NCI-H2081 treated with DMSO at 0.1 percent for 48 hours (cell line): ENCODE results near the gene CHRNA4.
"Not testable (repeated sequence)": the region's sequence is repeated elsewhere in the genome, so short reads cannot be mapped to it uniquely, and the experiment has no call there.

ENCODE experiments used
- DNase-seq: peaks from one replicate; lab custom pipeline; 2025; lab: John Stamatoyannopoulos, UW

Gene CHRNA4

DNA sequence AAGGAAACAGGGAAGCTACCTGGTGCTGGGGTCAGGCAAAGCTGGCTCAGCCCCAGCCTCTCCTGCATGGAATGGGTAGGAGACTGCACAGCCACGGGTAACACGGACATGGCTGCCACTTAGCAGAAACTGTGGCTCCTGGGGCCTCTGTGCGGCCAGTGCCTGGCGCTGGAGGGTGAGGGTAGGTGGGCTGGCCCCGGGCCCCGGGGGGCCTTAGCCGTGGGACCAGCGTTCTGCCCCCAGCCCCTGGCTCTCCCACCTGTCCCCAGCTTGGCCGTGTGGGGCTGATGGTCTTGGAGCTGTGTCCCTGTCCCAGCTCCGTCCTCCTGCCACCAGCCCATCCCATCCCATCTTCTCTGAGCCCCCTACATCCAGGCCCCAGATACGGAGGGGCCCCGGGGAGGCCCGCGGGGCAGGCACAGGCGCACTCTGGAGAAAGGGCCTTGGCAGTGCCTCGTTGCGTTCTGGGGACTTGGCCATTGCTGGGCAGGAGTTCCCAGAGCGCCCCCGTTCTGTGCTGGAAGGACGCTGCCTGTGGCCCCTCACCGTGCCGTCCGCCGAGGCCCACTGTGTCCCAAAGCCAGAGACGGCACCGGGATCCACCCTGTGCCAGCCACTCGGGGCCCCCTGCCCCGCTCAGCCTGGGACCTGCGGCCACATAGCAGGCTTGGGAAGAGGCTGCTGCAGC lies 12.2 kb downstream of the CHRNA4 start:
- no peak for DNase-seq

DNA sequence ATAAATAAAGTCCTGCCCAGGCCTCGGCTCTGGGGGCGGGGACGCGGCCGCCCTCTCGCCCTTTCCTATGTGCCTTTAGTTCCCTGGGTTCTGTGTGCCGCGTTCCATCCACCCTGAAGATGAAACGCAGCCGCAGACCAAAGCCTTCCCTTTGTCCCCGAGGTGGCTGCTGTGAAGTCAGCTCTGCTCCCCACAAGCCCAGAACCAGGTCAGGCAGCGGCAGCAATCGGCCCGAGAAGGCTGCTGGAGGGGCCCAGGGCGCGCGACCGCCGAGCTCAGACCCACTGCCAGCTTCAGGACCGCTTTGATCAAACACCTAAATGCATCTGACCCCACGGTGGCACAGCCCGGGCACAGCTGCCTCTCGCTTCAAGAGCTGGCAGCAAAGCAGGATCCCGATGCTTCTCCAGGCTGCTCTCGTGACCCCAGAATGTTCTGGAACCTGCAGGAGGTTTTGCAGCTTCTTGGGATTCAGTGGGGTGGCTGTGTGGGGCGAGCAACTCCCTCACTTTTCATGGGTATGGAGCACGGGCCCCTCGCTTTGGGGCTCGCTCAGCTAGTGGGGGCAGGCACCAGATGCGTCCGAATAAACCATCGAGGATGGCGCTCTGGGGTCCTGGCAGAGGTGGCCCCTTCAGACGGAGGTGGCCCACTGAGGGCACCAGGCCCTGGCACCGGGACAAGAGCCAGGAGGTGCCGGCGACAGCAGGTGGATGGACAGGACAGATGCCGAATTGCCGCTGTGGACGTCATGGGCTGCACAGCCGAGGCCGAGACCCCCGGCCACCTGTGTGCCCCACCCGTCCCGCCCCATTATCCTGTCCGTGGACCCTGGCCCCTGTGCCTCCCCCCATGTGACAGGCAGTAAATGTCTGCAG lies 13.0 kb downstream of the CHRNA4 start:
- DNase-seq: no peak

DNA sequence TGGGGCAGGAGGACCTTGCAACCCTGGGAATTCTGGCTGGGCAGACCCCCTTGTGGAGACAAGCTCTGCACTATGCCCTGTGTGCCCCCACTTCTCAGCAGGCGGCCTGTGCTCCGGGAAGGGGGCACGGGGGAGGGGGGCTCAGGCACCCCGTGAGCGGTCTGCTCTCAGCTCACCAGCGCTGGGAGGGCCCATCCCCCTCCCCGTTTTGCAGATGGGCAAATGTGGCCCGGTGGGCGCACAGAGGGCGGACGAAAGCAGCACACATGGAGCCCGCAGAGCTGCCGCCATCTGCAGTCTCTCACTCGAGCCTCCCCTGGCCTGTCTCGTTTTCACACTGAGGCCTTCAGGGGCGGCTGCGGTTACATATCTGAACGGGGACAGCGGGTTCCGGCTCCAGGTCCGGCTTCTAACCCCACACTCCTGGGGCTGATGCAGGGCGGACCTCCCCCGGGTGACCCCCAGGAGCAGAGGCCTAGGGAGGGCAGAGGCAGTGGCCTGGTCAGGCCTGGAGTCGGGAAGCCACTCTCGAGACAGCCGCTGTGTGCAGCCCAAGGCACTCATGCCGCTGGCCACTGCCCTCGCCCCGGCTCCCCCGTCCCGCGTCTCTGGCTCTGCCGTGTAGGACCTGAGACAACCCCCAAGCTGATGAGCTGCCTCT lies 13.9 kb downstream of the CHRNA4 start:
- no peak for DNase-seq

DNA sequence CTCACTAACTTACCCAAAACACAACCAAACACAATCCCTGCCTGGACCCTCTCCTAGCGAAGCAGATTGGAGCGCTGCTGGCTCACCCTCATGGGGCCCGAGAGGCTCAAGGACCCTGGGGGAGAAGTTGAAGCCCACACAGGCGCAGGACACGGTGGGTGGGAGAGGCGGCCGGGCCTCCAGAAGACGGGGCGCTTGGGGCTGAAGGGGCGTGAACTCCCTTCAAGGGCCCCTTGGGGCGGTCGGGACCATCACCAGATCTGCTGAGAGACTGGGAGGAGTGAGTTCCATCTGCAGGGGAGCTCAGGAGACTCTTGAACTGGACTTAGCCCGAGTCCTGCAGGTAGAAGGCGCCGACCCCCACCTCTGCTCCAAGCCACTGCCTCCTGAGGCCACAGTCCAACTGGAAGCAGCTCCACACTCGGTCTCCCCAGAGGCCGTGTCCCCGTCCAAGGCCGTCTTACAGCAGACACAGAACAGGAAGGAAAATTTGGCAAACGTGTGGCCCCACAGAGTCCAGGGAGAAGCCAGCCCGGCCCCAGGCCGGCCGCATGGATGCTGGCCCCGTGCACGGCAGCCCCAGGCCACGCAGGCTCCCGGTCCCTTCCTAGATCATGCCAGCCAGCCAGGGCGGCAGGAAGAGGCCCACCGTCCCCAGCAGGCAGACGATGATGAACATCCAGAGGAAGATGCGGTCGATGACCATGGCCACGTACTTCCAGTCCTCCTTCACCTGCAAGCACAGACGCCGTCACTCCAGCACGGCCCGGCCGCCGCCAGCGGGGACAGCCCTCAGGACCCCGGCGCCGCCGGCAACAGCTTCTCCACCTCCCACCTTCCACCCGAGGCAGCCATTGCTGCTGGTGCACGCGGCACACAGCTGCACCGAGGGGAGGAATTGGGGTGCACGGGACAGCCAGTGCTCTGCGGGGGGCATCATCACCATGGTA lies 14.7 kb downstream of the CHRNA4 start:
- no peak for DNase-seq

DNA sequence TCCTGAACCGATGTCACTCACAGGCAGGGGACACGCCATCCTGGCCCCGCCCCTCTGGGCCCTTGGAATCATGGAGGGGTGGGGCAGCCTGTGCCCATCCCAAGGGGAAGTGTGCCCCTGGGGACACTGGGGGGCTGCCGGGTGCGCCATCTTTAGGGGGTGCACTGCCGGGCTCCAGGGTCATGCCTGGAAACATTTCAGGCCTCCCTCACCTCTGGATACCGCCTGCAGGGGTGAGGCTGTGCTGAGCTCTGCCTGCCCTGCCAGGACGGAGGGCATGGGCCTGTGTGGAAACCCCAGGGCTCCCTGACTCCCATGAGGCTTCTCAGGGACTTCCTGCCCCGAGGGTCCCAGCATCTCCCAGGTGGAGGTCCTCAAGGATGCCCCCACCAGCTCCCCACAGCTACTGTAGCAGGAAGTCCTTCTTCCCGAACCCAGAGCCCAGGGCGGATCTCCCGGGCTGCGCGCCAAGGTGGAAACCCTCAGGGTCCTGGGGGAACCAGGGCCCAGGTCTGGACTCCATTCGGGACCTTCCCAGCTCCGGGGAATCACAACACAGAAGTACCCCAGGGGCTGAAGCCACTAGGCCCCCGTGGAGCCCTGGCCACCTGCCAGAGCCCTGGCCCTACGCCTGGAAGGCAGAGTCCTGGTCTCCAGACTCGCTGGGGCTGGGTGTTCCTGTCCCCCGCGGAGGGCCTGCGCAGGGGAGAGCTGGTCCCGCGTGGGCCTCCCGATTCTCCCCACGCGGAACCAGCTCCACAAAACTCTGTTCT lies 15.6 kb downstream of the CHRNA4 start:
- DNase-seq: no peak

DNA sequence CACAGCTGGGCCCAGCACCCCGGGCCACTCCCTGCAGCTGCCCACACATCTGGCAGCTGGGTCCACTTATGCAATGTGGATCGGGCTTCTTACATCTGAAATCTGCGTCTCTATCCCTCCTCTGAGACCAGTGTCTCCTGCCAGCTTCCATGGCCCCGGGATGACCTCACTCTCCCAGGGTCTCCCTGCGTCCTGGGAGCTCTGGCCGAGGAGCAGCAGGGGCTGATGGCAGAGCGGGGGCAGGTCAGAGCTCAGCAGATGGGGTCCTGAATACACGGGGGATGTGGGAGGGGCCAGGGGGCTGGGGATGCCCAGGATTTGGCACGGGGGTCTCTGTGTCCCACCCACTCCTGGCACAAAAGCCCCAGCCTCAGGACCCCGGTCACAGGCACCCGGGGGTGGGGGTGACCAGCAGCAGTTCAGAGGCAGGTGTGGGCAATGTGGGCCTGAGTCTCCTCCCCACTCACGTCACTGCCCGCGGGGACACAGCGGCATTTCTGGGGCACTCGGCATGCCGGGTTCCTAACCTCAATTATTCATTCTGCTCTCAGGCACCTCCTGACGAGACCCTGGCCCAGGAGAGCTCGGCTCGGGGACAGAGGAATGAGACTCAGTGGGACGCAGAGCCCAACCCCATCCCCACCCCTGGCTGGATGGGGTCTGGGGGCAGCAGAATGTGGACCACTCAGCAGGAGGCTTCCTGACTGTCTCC lies 16.4 kb downstream of the CHRNA4 start:
- no peak for DNase-seq

DNA sequence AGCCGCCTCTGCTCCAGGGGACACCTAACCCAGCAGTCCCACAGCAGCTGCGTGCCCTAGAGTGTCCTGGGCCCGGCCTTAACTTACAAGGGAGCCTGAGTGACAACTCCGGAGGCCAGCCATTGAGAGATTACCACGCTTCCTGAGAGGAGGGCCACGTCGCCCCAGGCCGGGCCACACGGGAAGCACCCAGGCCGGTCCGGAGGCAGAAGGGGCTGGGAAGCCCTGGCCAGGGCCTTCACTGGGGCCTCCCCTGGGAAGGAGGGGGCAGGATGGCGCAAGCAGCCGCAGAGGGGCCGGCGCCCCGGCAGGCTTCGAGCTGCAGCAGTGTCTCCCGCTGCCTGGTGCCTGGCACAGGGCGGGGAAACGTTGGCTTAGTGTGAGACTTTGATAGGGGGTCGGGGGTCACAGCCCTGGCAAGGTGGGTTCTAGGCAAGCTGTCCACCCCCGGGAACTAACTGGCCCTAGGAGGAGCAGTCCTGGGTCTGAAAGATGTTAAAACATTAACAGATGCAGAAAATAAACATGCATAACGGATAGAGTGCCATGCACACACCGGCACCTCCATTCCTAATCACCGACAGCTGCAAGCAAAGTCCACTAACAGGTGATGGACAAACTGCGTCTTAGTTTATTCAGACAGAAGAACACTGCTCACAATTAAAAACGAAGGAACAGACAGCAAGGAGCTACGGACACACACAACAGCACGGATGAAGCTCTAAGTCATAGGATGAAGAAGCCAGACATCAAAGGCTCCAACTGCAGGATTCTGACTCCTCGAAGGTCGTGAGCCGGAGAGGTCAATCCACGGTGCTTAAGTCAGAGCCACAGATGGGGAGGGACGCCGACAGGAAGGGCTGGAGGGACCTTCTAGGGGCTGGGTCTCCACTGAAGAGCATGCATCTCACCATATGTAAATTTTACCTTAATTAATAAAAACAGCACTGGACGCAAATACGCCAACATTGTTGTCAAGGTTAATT lies 17.4 kb downstream of the CHRNA4 start:
- no peak for DNase-seq

DNA sequence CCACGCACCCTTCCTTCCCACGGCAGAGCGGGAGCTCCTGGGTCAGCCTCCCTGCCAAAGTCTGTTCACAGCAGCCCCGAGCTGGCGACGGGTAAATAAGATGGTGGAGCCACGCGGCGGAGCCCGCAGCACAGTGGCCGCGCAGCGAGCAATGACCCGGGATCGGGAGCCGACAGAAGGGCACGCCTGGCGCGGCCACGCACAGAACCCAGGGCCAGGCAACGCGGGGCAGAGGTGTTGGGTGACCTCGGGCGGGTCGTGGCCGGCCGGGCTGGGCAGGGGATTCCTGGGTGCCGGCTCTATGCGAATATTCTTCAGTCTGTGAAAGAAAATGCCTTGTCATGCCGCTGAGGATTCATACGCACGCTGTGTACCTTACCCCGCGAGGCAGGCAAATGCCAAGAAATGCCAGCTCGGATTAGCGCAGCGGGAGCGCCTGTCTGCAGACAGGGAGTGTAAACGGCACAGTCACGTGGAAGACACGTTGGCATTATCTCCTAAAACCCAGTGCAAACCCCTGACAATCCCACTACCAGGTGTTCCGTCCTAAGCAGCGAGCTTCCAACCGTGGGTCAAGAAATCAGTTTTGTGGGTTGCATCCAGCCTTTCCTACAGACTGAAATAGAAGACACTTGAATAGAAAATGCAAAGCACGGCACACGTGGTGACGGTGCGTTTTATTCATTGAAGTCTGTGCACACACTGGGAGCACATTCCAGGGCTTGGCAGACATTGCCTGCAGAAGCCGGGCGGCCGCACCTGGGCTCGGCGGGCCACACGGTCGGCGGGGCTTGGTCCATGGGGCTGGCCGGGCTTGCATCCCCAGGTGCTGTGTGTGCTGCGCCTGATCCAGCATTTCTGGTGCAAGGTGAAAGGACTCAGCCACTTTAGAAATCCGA lies 18.3 kb downstream of the CHRNA4 start:
- no peak for DNase-seq

DNA sequence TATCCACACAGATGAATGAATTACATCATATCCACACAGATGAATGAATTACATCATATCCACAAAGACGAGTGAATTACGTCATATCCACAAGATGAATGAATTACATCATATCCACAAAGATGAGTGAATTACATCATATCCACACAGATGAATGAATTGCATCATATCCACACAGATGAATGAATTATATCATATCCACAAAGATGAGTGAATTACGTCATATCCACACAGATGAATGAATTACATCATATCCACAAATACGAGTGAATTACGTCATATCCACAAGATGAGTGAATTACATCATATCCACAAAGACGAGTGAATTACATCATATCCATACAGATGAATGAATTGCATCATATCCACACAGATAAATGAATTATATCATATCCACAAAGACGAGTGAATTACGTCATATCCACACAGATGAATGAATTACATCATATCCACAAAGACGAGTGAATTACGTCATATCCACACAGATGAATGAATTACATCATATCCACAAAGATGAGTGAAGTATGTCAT lies 20.9 kb downstream of the CHRNA4 start:
- not testable (repeated sequence) for DNase-seq

DNA sequence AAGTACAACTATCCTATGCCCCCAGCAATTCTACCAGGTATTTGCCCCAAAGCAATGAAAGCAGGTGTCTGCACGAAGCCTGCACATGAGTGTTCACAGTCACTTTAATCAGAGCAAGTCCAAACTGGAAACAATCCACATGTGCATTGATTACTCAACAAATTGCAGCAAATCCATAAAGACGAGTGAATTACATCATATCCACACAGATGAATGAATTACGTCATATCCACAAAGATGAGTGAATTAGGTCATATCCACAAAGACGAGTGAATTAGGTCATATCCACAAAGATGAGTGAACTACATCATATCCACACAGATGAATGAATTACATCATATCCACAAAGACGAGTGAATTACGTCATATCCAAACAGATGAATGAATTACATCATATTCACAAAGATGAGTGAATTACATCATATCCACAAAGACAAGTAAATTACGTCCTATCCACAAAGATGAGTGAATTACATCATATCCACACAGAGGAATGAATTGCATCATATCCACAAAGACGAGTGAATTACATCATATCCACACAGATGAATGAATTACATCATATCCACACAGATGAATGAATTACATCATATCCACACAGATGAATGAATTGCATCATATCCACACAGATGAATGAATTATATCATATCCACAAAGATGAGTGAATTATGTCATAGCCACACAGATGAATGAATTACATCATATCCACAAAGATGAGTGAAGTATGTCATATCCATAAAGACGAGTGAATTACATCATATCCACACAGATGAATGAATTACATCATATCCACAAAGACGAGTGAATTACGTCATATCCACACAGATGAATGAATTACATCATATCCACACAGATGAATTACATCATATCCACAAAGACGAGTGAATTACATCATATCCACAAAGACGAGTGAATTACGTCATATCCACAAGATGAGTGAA lies 21.7 kb downstream of the CHRNA4 start:
- DNase-seq: not testable (repeated sequence)

DNA sequence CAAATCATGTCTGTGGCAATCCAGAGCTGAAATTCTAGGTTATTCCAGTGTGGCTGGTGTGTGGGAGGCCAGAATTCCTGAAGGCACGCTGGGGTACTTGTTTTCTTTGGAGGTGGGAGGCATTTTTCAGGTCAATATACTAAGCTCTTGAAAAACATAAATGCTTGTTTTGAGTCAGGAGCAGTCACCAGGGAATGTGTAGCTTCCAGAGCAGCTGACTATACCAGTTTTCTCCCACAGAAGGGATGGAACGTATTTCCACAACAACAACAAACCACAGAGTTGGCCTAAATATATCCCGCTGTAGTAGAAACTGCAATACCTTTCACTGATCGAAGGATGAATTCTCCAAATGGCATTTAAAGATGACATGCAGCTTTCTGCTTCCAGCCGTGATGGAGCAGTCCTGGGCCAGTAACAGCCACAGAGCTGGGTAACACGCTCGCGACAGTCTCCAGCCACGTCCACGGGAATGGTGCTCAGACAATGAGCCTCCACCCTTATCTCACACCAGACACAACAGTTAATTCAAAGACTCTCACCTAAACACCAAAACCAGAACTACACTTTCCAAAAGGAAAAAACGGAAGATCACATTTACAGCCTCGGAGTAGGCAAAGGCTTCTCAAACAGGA lies 23.2 kb downstream of the CHRNA4 start:
- DNase-seq: no peak

DNA sequence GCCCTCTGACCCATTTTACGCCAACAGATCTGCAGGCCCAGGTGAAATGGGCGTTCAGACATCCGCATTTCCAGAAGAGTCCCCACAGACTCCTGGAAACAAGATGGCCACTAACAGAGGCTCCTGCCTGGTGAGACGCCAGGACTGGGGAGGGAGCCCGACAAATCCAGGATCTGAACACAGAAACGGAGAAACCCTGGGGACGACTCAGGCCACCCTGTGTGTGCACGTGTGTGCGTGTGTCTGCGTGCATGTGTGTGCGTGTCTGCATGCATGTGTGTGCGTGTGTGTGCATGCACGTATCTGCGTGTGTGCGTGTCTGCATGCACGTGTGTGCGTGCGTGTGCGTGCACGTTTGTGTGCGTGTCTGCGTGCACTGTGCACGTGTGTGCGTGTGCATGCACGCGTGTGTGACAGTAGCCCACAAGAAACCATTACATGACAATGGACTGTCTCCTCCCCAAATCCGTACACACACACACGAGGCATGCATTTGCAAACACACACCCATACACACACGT lies 24.9 kb downstream of the CHRNA4 start:
- no peak for DNase-seq

DNA sequence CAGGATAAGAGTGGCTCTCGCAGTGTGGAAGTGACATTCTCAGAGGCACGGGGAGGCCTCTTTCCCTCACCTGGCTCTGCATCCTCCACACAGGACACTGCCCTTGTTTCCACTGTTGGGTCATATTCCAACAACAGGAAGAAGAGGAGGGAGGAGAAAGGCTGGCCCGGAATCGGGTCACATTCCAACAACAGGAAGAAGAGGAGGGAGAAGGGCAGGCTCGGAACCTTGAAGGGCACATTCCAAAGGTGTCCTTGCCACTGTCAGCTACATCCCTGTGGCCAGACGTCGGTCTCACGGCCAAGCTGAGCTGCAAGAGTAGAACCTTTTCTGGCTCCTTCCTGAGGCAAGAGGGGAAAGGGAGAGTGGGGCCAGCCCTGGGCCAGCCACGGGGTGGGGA lies 25.4 kb downstream of the CHRNA4 start:
- no peak for DNase-seq

DNA sequence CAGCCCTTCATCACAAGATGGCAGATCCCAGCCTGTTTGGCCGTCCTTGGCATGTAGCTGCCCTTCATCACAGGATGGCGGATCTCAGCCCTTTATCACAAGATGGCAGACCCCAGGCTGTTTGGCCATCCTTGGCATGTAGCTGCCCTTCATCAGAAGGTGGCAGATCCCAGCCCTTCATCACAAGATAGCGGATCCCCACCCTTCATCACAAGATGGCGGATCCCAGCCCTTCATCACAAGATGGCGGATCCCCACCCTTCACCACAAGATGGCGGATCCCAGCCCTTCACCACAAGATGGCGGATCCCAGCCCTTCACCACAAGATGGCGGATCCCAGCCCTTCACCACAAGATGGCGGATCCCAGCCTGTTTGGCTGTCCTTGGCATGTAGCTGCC lies 26.1 kb downstream of the CHRNA4 start:
- not testable (repeated sequence) for DNase-seq

DNA sequence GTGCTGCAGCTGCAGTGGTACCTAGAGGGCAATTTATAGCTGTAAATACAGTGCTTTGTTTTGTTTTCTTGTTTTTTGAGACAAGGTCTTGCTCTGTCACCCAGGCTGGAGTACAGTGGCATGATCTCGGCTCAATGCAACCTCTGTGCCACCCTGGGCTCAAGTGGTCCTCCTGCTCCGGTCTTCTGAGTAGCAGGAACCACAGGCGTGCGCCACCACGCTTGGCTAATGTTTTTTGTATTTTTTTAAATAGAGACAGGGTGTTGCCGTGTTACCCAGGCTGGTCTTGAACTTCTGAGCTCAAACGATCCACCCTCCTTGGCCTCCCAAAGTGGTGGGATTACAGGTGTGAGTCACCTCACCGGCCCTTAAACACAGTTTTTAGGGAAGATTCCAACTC lies 26.8 kb downstream of the CHRNA4 start:
- DNase-seq: no peak
